ENCODE data around the gene NADSYN1.
"Not testable (repeated sequence)": the region's sequence is repeated elsewhere in the genome, so short reads cannot be mapped to it uniquely, and the experiment has no call there.

NADSYN1 gene

GRCh38 chr11:71540521-71541304 is 87.7 kb downstream of the NADSYN1 start:
- intact Hi-C loops (cut with DNase I); DNase-seq: not testable (repeated sequence)

- no peak for DNase-seq
- intact Hi-C loops (cut with DNase I) = no loop called here
Measured at GRCh38 chr11:71542382-71542781, 89.4 kb downstream of the NADSYN1 start.

GRCh38 chr11:71542879-71543777 is 90.1 kb downstream of the NADSYN1 start:
- intact Hi-C loops (cut with DNase I) = no loop called here
- no peak for DNase-seq

GRCh38 chr11:71543866-71544265 is 90.9 kb downstream of the NADSYN1 start:
- no peak for DNase-seq
- intact Hi-C loops (cut with DNase I) = no loop called here

- no peak for DNase-seq
- intact Hi-C loops (cut with DNase I) = no loop called here
Measured at GRCh38 chr11:71544525-71545214, 91.7 kb downstream of the NADSYN1 start.

GRCh38 chr11:71545405-71545966 is 92.5 kb downstream of the NADSYN1 start:
- intact Hi-C loops (cut with DNase I) = no loop called here
- no peak for DNase-seq

GRCh38 chr11:71548120-71548519 is 95.1 kb downstream of the NADSYN1 start, which contains the start of gene KRTAP5-9:
KRTAP5-9 (plus strand) TSS chr11:71548420; CDS start chr11:71548658, 238 bp downstream.
- no peak for DNase-seq
- intact Hi-C loops (cut with DNase I) = no loop called here

- no peak for DNase-seq
- intact Hi-C loops (cut with DNase I) = no loop called here
Measured at GRCh38 chr11:71548716-71549151, 95.7 kb downstream of the NADSYN1 start.
